Measurements from ENCODE around the gene RAB40AL.

Gene RAB40AL

DNA sequence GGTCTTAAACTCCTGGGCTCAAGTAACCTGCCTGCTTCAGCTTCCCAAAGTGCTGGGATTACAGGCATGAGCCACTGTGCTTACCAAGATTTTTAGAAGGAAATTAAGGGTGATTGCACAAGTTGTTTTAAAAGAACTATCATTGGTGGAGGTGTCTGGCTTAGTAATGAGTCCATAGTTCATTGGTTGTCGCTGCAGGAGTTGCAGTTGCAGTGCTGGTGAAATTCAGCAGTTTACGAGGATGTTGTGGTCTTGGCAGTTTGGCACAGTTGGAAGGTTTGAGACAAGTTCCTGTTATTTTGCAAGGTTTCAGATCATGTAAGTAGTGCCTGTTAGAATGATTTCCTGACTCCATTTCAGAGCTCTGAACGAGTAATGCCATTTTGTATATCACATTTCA, 48.1 kb downstream of the RAB40AL start:
- DNase-seq = no peak

All from midbrain (tissue), 1 donor.